Liver (tissue), 9 donors: Measurements from ENCODE around the gene ZNF143. TPM values are rescaled to one million over a fixed set of nuclear protein-coding genes. Genes with fewer than 3 reads are reported as not detected.
"Not testable (repeated sequence)": the region's sequence is repeated elsewhere in the genome, so short reads cannot be mapped to it uniquely, and the experiment has no call there.

Experiments used
- DNase-seq: peaks from one replicate; pipeline ENCODE4 v3.0.0-alpha.2; 2017; ENCODE audit warnings: low spot score
- H3K27ac ChIP-seq, 2 donors: one replicate each; pipeline ENCODE4 v1.7.0; 2013; ENCODE audit warnings: inconsistent platforms in 2 of 2, low read length in 2 of 2, control low read depth in 1 of 2, low read depth in 1 of 2, mild to moderate bottlenecking in 1 of 2
- H3K27me3 ChIP-seq, 4 donors: one replicate each; pipeline versions ENCODE4 v1.6.1 to v1.7.0; 2013; ENCODE audit warnings: low read length in 3 of 4, inconsistent platforms in 1 of 4, mild to moderate bottlenecking in 1 of 4, moderate library complexity in 1 of 4; ENCODE audit not compliant: control insufficient read depth in 4 of 4, insufficient read depth in 4 of 4
- H3K36me3 ChIP-seq, 4 donors: one replicate each; pipeline versions ENCODE4 v1.6.1 to v1.7.0; 2013; ENCODE audit warnings: low read length in 3 of 4, mild to moderate bottlenecking in 3 of 4, low read depth in 1 of 4, moderate library complexity in 1 of 4; ENCODE audit not compliant: control insufficient read depth in 4 of 4, insufficient read depth in 3 of 4
- H3K4me1 ChIP-seq, 4 donors: one replicate each; pipeline versions ENCODE4 v1.6.1 to v1.7.0; 2013; ENCODE audit warnings: low read length in 3 of 4, mild to moderate bottlenecking in 3 of 4, moderate library complexity in 1 of 4; ENCODE audit not compliant: control insufficient read depth in 4 of 4, insufficient read depth in 4 of 4
- H3K4me3 ChIP-seq, 3 donors: one replicate each; pipeline versions ENCODE4 v1.6.1 to v1.7.0; 2013; ENCODE audit warnings: low read length in 3 of 3, control low read depth in 1 of 3, low read depth in 1 of 3, mild to moderate bottlenecking in 1 of 3
- H3K9ac ChIP-seq, 2 donors: one replicate each; pipeline ENCODE4 v1.7.0; 2013; ENCODE audit warnings: low read length in 2 of 2, mild to moderate bottlenecking in 2 of 2, moderate library complexity in 2 of 2, control low read depth in 1 of 2, low read depth in 1 of 2
- H3K9me3 ChIP-seq, 4 donors: one replicate each; pipeline versions ENCODE4 v1.6.1 to v1.7.0; 2013; ENCODE audit warnings: low read length in 3 of 4; ENCODE audit not compliant: control insufficient read depth in 4 of 4
- EGR1 ChIP-seq, 2 donors: IDR thresholded peaks; 2 replicates each; pipeline ENCODE4 v1.6.1; 2016 to 2018; ENCODE audit warnings: antibody characterized with exemption in 2 of 2, low read depth in 2 of 2
- FOXA1 ChIP-seq: IDR thresholded peaks from 2 replicates; pipeline ENCODE4 v1.6.1; 2016; ENCODE audit warnings: antibody characterized with exemption
- GABPA ChIP-seq, 2 donors: IDR thresholded peaks in 1 of 2; conservative IDR thresholded peaks in 1 of 2; 2 replicates each; pipeline ENCODE4 v1.6.1; 2016; ENCODE audit warnings: antibody characterized with exemption in 2 of 2, mild to moderate bottlenecking in 1 of 2, moderate library complexity in 1 of 2
- HNF4A ChIP-seq, 2 donors: conservative IDR thresholded peaks; 2 replicates each; pipeline ENCODE4 v1.6.1; 2016; ENCODE audit warnings: antibody characterized with exemption in 2 of 2, mild to moderate bottlenecking in 2 of 2
- JUND ChIP-seq, 2 donors: IDR thresholded peaks; 2 replicates each; pipeline ENCODE4 v1.6.1; 2016; ENCODE audit warnings: antibody characterized with exemption in 2 of 2
- NR2F2 ChIP-seq: IDR thresholded peaks from 2 replicates; pipeline ENCODE4 v1.6.1; 2016; ENCODE audit warnings: antibody characterized with exemption
- RAD21 ChIP-seq, 2 donors: IDR thresholded peaks; 2 replicates each; pipeline ENCODE4 v1.6.1; 2016; ENCODE audit warnings: antibody characterized with exemption in 2 of 2, mild to moderate bottlenecking in 2 of 2
- SP1 ChIP-seq: IDR thresholded peaks from 2 replicates; pipeline ENCODE4 v1.6.1; 2018; ENCODE audit warnings: antibody characterized with exemption, mild to moderate bottlenecking
- TAF1 ChIP-seq: conservative IDR thresholded peaks from 2 replicates; pipeline ENCODE4 v1.6.1; 2016; ENCODE audit warnings: antibody characterized with exemption, mild to moderate bottlenecking
- YY1 ChIP-seq: IDR thresholded peaks from 2 replicates; pipeline ENCODE4 v1.6.1; 2016; ENCODE audit warnings: antibody characterized with exemption, mild to moderate bottlenecking
- WGBS: extraction: QIAGEN DNeasy Blood & Tissue Kit; methylation state at CpG from one replicate; pipeline ENCODE4 v1.1.7; 2013; 5-methylcytosine and 5-hydroxymethylcytosine counted together
- polyA plus RNA-seq, 2 donors: library from polyadenylated mRNA; stranded (reverse) in 1 of 2; unstranded in 1 of 2; fragments of 200-250 nt in 1 of 2; fragments of >200 nt in 1 of 2; fragmentation: Nextera tagmentation in 1 of 2; extraction: Ambion mirVana in 1 of 2; gene quantifications; one replicate each; pipeline versions ENCODE4 v1.2.1 to v1.2.3, GENCODE V29; 2013 to 2015
- total RNA-seq, 2 donors: library from RNA; depleted of rRNA; stranded (reverse); fragments of >200 nt; gene quantifications; one replicate each; pipeline ENCODE4 v1.2.3, GENCODE V29; 2014
- TF ChIP-seq, protein P1 (sequence below): fragments of 150-350 bp; IDR thresholded peaks from 2 replicates; pipeline ENCODE4 v1.5.1; 2017; ENCODE audit warnings: improper control_type of control experiment, low read depth, low read length; ENCODE audit not compliant: missing input control
- TF ChIP-seq, protein P2 (sequence below): IDR thresholded peaks from 2 replicates; pipeline ENCODE4 v1.6.1; 2016; ENCODE audit warnings: antibody characterized with exemption
- TF ChIP-seq, protein P3 (sequence below): IDR thresholded peaks from 2 replicates; pipeline ENCODE4 v1.6.1; 2016; ENCODE audit warnings: antibody characterized with exemption
- TF ChIP-seq, protein P4 (sequence below): IDR thresholded peaks from 2 replicates; pipeline ENCODE4 v1.6.1; 2016; ENCODE audit warnings: antibody characterized with exemption, mild to moderate bottlenecking
- donor health status: healthy.
- donor health status: healthy.
- donor health status: healthy.
- donor health status: healthy.
- donor health status: healthy.

The ZNF143 gene
- total and polyA plus RNA-seq, 4 donors: 4.3 to 20.4 (median 12.2) TPM

DNA sequence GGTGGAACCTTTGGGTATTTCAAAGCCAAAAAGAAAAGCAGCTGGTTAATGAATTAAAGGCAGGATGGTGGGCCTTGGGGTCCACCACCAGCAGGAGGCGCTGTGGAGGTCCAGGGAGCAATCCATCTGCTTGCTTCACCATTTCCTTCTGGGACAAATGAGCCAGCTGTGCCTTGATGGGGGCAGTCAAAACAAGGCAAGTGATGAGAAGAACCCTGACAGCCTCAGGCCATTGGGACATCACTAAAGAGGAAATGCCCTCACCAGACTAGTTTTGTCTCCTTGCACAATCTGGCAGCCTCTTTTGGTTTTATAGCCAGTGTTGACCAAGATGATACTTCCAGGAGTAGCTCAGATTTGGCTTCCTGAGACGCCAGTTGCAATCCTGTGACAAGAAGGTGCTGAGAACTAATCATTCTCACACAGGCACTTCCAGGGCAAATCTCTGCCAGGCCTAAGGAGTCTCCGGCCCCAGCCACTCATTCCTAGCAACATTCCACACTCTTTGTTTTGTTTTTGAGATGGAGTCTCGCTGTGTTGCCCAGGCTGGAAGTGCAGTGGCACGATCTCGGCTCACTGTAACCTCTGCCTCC is 74.5 kb downstream of the ZNF143 start:
- Histone ChIP-seq H3K27me3 (no peaks in the 10 kb centered on the region), H3K4me1 (no peaks in the 10 kb centered on the region), H3K9ac (no peak overlapping the region), H3K36me3 (no peaks in the 10 kb centered on the region), H3K4me3 (no peak overlapping the region), H3K27ac (no peak overlapping the region), H3K9me3 (no peaks in the 10 kb centered on the region)
- 76% methylated on average over 6 of the region's 6 CpGs for WGBS
- TF ChIP-seq, protein P1, sequence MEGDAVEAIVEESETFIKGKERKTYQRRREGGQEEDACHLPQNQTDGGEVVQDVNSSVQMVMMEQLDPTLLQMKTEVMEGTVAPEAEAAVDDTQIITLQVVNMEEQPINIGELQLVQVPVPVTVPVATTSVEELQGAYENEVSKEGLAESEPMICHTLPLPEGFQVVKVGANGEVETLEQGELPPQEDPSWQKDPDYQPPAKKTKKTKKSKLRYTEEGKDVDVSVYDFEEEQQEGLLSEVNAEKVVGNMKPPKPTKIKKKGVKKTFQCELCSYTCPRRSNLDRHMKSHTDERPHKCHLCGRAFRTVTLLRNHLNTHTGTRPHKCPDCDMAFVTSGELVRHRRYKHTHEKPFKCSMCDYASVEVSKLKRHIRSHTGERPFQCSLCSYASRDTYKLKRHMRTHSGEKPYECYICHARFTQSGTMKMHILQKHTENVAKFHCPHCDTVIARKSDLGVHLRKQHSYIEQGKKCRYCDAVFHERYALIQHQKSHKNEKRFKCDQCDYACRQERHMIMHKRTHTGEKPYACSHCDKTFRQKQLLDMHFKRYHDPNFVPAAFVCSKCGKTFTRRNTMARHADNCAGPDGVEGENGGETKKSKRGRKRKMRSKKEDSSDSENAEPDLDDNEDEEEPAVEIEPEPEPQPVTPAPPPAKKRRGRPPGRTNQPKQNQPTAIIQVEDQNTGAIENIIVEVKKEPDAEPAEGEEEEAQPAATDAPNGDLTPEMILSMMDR: peak; percentile 86
- TF ChIP-seq SP1: no peak
- TF ChIP-seq, protein P2, sequence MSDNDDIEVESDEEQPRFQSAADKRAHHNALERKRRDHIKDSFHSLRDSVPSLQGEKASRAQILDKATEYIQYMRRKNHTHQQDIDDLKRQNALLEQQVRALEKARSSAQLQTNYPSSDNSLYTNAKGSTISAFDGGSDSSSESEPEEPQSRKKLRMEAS: no peak
- TF ChIP-seq RAD21 (IDR thresholded peaks at IDR 0.05): peak; percentile 87 to 93
- TF ChIP-seq JUND (IDR thresholded peaks at IDR 0.05): no peak
- no peak for TF ChIP-seq HNF4A (conservative IDR thresholded peaks at IDR 0.05)
- DNase-seq: peak; percentile 88

DNA sequence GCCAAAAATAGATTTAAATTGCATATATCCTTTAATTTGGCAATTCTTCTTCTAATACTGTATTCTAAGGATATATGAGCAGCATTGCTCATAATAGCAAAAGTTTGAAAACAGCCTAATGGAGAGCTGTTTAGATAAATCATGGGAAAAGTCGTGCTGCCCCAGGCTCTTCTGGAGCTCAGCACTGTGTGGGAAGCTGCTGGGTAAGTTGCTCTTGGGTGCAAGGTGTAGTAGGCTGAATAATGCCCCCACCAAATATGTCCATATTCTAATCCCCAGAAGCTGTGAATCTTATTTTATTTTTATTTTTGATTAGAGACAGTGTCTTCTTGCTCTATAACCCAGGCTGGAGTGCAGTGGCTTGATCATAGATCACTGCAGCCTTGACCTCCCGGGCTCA is 77.7 kb downstream of the ZNF143 start:
- H3K4me1 ChIP-seq: no peaks in the 10 kb centered on the region
- no peak for TF ChIP-seq FOXA1
- TF ChIP-seq, protein P3, sequence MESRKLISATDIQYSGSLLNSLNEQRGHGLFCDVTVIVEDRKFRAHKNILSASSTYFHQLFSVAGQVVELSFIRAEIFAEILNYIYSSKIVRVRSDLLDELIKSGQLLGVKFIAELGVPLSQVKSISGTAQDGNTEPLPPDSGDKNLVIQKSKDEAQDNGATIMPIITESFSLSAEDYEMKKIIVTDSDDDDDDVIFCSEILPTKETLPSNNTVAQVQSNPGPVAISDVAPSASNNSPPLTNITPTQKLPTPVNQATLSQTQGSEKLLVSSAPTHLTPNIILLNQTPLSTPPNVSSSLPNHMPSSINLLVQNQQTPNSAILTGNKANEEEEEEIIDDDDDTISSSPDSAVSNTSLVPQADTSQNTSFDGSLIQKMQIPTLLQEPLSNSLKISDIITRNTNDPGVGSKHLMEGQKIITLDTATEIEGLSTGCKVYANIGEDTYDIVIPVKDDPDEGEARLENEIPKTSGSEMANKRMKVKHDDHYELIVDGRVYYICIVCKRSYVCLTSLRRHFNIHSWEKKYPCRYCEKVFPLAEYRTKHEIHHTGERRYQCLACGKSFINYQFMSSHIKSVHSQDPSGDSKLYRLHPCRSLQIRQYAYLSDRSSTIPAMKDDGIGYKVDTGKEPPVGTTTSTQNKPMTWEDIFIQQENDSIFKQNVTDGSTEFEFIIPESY: no peak
- TF ChIP-seq YY1: no peak
- no peak for TF ChIP-seq EGR1 (IDR thresholded peaks at IDR 0.05; ENCODE audit: low read depth in 2 of 2)
- no peak for TF ChIP-seq GABPA (IDR thresholded peaks at IDR 0.05 in 1 of 2, conservative IDR thresholded peaks at IDR 0.05 in 1 of 2)
- TF ChIP-seq, protein P4, sequence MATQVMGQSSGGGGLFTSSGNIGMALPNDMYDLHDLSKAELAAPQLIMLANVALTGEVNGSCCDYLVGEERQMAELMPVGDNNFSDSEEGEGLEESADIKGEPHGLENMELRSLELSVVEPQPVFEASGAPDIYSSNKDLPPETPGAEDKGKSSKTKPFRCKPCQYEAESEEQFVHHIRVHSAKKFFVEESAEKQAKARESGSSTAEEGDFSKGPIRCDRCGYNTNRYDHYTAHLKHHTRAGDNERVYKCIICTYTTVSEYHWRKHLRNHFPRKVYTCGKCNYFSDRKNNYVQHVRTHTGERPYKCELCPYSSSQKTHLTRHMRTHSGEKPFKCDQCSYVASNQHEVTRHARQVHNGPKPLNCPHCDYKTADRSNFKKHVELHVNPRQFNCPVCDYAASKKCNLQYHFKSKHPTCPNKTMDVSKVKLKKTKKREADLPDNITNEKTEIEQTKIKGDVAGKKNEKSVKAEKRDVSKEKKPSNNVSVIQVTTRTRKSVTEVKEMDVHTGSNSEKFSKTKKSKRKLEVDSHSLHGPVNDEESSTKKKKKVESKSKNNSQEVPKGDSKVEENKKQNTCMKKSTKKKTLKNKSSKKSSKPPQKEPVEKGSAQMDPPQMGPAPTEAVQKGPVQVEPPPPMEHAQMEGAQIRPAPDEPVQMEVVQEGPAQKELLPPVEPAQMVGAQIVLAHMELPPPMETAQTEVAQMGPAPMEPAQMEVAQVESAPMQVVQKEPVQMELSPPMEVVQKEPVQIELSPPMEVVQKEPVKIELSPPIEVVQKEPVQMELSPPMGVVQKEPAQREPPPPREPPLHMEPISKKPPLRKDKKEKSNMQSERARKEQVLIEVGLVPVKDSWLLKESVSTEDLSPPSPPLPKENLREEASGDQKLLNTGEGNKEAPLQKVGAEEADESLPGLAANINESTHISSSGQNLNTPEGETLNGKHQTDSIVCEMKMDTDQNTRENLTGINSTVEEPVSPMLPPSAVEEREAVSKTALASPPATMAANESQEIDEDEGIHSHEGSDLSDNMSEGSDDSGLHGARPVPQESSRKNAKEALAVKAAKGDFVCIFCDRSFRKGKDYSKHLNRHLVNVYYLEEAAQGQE: no peak
- no peak for TF ChIP-seq JUND (IDR thresholded peaks at IDR 0.05)
- TF ChIP-seq NR2F2: no peak
- no peak for TF ChIP-seq TAF1
- TF ChIP-seq, protein P1: no peak
- no peaks in the 10 kb centered on the region for H3K9me3 ChIP-seq
- H3K9ac ChIP-seq: no peak overlapping the region
- H3K4me3 ChIP-seq: no peak overlapping the region
- 97% methylated on average over 2 of the region's 2 CpGs for WGBS
- H3K27ac ChIP-seq: no peak overlapping the region
- no peaks in the 10 kb centered on the region for H3K27me3 ChIP-seq
- no peak for DNase-seq
- no peaks in the 10 kb centered on the region for H3K36me3 ChIP-seq

DNA sequence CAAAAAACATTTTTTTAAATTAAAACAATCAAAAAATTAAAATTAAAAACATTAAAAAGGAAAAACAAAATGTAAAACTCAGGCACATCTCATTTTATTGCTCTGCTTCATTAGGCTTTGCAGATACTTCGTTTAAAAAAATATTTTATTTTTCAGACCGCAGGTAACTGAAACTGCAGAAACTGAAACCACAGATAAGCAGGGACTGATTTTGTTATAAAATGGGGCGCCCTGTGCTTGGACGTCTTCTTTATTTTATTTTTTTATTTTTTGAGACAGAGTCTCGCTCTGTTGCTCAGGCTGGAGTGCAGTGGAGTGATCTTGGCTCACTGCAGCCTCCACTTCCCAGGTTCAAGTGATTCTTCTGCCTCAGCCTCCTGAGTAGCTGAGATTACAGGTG is 88.4 kb downstream of the ZNF143 start:
- not testable (repeated sequence) for H3K9me3 ChIP-seq, H3K9ac ChIP-seq, H3K4me1 ChIP-seq, H3K27me3 ChIP-seq, H3K4me3 ChIP-seq, DNase-seq, H3K36me3 ChIP-seq, H3K27ac ChIP-seq
- WGBS: 96% methylated on average over 5 of the region's 5 CpGs
